CD4-positive, alpha-beta T cell treated with Interleukin-15 for 1 hour (primary cell): Measurements from ENCODE around the gene MBTD1.
"Not testable (repeated sequence)": the region's sequence is repeated elsewhere in the genome, so short reads cannot be mapped to it uniquely, and the experiment has no call there.

Experiments
- DNase-seq: peaks from one replicate; pipeline ENCODE4 v3.0.0-alpha.2; 2020

Gene MBTD1

DNA sequence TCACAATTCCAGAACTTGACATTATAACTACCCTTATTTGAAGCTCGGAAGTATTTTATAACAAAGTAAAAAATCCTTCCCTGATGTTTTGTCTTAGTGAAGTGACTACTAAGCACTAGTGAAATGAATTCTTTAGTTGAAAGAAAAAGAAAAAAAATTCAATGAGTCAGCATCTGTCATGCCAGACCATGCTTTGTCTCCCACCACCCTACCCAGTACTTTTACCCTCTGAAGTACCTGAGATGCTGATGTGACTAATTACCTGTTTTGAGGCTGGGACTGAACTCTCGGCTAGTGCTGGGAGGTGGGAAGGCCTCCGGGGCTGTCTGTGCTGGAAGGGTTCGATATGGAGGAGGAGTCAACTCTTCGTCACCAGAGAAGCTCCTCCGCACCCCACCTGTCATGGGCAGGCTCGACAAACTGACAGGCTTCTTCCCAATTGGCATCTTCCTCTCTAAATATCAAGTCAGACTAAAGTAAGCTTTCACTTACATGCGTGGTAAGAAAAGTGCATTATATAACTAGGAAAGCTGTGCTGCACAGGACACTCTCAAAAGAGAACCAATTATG lies 74.0 kb downstream of the MBTD1 start:
- no peak for DNase-seq

DNA sequence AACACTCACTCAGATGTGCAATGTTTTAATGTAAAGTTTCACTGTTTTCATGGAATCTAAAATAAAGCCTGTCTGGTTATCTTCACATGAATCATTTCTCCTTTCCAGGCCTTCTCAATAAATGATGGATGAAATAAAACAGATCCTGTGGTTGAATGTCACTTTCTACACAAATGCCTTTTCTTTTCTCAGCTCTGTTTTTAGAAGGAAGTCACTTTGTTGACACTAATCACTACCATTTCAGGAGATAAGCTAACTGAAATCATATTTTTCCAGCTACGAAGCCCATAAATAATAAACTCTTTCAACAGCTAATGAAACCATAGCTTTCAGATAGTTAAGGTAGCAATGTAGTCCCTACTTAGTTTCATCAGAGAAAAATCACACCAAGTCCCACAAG lies 75.7 kb downstream of the MBTD1 start:
- no peak for DNase-seq

DNA sequence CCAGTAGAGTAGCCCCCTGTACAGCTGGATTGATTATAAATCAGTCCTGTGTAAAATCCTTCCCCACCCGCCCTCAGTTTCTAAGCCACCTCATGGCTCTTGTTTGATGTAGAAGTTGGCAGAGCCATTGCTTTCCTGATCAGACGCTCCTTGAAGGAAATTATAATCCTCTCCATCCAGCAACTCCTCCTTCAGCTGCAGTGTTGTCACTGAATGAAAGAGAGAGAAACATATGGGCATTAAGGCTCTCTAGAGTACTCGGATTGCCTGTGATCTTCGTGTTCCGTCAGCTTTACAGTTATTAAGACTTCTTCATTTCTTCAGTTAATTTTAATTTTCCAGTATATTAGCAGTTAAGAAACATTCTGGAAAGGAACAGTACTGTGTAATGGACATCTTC lies 79.4 kb downstream of the MBTD1 start:
- DNase-seq, result no peak

DNA sequence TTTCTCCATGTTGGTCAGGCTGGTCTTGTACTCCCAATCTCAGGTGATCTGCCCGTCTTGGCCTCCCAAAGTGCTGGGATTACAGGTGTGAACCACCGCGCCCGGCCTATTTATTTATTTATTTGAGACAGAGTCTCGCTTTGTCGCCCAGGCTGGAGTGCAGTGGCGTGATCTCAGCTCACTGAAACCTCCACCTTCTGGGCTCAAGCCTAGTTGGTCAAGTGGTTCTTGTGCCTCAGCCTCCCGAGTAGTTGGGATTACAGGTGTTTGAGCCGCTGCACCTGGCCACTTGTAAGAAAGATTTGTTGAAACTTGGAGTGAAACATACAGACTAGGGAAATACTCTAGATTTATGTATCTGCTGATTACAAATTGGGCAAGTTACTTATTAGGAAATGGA lies 87.8 kb downstream of the MBTD1 start:
- not testable (repeated sequence) for DNase-seq

DNA sequence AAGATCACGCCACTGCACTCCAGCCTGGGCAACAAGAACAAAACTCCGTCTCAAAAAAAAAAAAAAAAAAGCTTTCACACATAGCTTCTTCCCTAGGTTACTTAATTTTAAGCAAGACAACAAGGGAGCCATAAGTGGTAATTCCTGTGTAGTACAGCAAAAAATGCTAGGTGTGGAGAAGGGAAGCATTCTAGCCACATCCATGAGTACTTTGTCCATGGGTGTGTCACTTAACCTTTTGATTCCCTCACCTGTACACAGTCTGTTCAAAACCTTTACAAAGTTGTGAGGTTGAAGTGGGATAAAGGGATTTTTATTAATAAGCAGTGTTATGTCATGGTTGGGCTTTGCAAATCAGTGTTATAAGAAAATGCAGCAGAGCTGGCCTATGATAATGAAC lies 89.1 kb downstream of the MBTD1 start:
- DNase-seq, result no peak

DNA sequence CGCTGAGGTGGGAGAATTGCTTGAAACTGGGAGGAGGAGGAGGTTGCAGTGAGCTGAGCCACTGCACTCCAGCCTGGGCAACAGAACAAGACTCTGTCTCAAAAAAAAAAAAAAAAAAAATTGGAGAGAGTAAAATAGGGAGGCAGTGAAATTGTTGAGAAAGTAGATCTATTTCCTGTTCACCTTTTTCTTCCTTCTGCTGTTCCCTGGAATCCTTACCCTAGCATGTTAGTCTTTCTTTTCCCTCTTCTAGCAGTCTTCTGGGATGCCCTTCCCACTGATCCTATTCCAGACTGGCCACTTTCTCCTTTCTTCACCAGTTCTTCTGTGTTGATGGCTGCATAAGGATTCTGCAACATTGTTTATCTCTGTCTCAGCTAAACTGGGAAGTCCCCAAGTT lies 90.5 kb downstream of the MBTD1 start:
- no peak for DNase-seq

DNA sequence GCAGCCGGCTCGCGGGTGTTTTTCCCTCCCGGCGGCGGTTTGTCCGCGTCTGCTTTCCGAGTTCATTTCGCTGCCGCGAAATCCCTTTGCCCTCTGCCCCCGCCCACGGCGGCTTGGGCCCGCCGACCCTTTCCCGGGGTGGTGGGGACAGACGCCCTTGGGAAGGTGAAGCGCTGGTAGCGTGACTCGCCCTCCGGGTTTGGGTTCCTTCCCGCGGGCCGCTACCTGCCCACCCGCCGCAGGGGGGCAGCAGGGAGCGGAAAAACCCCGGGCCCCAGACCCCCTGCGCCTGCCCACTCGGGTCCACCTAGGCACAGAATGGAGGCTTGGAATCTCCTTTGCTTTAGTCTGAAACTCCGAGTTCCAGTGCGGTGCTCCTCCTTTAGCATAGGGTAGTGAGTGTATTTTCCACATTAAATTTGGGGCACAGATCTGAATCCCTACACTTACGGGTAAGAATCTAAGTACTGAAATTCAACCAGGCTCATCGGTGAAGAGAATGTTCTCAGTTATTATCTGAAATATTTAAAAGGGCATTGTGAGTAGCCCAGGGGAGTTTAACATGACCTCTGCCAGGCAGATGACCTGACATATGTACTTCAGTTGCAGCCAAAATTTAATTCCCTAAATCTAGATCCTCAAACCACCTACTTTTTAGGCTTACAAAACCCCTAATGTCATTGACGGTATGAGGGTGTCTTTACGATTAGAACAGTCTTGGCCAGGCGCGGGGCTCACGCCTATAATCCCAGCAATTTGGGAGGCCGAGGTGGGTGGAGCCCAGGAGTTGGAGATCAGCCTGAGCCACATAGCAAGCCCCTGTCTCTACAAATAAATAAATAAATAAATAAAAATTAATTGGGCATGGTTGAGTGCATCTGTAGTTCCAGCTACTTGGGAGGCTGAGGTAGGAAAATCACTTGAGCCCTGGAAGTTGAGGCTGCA lies 92.6 kb downstream of the MBTD1 start:
- peak; percentile 45 for DNase-seq

DNA sequence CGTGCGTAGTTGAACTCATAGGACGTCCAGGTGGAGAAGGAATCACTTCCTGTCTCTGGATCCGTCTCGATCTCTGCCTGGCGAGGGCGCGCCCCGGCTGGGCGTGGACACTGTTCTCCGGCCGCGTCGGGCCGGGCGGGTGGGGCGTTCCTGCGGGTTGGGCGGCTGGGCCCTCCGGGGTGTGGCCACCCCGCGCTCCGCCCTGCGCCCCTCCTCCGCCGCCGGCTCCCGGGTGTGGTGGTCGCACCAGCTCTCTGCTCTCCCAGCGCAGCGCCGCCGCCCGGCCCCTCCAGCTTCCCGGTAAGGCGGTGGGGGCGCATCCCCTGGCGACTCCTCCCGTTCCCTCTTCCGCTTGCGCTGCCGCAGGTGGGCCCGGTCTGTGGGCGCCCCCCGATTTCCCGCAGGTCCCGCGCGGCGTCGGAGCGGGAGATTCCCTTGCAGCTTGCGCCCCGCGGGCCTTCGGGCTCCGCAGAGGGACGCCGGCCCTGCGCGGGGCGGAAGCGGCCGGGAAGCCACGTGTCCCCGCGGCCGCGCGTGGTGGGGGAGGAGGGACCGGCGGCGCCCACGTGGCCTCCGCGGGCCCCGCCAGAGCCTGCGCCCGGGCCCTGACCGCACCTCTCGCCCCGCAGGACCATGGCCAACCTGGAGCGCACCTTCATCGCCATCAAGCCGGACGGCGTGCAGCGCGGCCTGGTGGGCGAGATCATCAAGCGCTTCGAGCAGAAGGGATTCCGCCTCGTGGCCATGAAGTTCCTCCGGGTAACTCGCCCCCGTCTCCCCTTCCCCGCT lies 93.5 kb downstream of the MBTD1 start, which contains the start of gene NME2:
Gene NME2 (plus strand): TSS at position 214 of the 789 bp plus-strand sequence. CDS start 420 bp downstream, at position 634.
- peak; percentile 63 for DNase-seq

DNA sequence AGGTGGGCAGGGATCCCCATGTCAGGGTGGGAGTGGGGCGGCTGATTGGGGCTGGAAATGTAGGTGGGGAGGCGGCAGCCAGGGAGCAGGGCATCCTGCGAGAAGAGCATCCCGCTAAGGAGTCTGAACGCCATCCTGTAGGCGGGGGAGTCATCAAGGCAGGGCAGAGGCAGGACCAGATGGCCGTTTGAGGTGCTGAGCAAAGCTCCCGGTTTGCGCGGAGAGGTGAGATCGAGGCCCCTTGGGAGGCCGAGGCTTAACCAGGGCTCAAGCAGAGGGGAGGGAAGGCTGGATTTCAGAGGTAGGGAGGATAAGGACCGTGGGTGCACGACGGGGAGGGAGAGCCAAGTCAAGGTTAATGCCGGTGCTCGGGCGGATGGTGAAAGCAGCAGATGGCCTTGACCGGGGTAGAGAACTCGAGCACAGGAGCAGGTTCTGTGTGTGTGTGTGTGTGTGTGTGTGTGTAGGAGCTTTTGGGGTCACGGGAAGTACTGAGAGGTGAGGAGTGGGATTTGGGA lies 94.1 kb downstream of the MBTD1 start:
- no peak for DNase-seq

DNA sequence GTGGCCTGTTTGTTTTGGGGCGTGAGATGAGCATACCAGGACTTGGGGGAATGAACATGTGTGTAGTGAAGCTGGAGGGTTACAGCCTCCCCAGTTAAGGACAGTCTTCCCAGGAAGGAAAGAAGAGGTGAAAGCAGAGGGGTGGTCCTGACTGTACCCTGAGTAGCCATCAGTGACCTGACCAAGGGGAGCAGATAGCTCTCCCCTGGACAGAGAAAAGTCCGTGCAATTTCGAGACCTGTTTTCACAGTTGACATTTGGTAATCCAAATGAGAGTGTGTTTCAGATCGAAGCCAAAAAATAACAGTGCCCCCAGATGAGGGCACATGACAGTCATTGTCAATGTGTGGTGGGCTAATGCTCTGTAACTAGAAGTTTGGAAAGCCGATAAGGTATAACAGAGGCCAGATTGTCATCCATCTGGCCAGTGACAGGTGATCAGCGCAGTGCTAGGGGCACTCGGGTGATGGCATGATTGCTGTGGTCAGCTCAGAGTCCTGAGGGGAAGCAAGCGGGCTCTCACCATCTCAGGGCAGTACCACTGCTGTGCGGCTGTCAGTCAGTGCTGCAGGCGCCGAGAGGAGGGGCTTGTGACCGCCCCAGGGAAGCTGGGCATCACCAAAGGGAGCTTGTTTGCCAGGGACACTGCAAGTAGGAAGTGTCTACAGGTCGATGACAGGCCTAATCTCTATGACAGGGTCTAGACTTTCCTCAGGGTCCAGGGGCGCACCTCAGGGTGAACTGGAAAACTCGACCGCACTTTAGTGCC lies 94.8 kb downstream of the MBTD1 start:
- no peak for DNase-seq

DNA sequence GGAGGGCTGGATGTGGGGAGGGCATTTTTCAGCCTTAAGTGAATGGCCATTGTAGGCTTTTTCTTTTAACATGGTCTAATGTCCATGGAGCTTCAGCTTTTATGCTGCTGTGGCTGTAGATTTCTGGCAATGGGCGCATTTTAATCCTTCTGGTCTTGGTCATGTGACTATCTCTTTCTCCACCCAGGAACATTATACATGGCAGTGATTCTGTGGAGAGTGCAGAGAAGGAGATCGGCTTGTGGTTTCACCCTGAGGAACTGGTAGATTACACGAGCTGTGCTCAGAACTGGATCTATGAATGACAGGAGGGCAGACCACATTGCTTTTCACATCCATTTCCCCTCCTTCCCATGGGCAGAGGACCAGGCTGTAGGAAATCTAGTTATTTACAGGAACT lies 98.3 kb downstream of the MBTD1 start:
- DNase-seq, result no peak

DNA sequence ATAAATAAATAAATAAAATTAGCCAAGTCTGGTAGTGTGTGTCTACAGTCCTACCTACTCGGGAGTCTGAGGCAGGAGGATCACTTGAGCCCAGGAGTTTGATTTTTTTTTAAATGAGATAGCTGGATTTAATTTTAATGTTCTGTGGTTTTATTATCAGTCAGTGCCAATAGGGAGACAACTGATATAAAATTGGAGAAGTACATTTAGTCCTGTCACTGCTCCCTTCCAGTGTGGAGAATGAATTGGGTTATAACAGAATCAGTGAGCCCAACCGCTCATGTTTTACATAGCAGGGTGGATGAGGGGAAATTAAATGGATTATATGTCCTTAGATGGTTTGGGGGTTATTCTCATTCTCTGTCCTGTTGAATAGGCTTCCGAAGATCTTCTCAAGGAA lies 100.2 kb downstream of the MBTD1 start:
- no peak for DNase-seq

DNA sequence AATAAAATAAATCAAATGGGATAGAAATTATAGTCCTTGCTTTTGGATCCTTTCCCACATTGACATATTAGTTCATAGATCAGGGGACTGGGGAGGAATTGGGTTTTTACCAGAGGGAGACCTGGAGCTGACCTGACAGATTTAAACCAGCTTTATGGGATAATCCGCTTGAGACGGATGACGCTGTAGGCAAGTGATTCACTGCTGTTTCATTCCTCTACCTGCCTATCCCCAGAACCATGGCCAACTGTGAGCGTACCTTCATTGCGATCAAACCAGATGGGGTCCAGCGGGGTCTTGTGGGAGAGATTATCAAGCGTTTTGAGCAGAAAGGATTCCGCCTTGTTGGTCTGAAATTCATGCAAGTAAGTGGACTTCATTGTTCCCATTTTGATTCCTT lies 104.4 kb downstream of the MBTD1 start:
- DNase-seq, result no peak

DNA sequence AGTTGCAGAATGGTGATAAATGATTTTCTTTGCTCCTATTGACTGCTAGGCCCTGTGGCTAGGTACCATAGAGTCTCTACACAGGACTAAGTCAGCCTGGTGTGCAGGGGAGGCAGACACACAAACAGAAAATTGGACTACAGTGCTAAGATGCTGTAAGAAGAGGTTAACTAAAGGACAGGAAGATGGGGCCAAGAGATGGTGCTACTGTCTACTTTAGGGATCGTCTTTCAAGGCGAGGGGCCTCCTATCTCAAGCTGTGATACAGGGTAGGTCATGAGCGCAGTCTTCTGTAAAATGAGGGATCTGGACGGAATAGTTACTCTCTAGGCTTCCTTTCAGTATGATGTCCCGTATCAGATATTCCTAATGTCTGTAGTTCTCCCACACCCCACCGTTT lies 105.7 kb downstream of the MBTD1 start:
- no peak for DNase-seq

DNA sequence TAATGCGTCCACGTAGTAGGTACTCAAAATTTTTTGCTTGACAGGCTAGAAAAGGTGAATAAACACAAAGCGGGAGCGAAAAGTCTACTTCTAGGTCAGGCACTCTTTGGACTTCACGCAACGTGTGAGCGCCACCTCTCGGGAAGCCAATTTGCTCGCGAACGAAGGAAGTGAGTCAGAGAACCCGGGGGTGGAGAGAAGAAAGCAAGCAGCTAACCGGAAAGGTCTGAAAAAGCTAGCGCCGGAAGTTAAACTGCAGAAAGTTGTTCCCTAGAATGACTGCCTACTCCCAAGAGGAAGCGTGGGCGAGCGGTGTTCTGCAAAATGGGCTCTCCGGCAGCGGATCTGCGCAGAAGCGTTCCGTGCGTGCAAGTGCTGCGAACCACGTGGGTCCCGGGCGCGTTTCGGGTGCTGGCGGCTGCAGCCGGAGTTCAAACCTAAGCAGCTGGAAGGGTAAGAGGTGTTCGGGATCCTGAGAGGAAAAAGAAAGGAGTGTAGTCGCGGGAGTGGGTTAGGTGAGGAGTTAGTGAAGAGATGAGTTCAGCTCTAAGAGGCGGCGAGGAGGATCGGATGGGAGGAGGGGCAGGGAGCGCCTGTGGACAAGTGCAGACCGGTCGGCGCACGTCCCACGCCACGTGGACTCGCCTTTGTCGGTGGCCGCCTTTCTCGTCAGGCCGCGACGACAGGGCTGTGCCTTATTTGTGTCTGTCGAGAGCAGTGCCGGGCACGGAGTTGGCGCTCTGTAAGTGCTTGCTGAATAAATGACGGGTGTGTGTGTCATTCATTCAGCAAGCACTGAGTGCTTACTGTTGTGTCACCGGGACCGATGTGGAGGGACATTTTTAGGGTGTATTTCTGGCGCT lies 106.4 kb downstream of the MBTD1 start, which contains the start of gene NME1:
Gene NME1 (plus strand): TSS at position 350 of the 863 bp plus-strand sequence. CDS start 2,096 bp downstream, outside the sequence.
- peak; percentile 97 for DNase-seq

DNA sequence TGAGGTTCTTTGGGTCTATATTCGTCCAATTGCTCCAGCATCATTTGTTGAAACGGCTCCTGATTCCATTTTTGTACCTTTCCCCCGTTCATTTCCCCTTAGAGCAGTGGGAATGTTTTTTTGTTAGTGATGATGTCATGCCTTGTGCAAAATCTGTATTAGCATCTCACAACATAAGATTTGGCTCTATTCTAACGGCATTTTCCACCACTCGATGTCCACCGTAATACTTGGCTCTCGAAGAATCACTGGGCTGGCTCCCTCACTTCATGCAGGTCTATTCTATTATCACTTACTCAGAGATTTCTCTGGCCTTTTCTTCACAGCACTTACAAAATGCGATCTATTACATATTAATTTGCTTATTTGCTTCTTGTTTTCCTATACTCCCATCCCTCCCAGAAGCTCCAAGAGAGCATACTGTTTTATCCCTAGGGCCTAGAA lies 107.1 kb downstream of the MBTD1 start:
- DNase-seq, result no peak

DNA sequence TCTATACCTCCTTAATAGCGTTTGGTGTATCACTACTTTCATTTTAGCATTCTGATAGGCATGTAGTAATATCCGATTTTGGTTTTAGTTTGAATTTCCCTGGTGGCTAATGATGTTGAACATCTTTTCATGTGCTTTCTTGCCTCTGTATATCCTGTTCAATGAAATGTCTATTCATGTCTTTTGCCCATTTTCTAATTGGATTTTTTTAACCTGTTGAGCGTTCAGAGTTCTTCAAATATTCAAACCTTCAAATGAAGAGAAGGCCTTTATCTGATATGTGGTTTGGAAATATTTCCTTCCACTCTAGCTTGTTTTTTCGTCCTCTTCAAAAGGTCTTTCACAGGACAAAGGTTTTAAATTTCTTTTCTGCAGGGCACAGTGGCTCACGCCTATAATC lies 108.9 kb downstream of the MBTD1 start:
- no peak for DNase-seq

DNA sequence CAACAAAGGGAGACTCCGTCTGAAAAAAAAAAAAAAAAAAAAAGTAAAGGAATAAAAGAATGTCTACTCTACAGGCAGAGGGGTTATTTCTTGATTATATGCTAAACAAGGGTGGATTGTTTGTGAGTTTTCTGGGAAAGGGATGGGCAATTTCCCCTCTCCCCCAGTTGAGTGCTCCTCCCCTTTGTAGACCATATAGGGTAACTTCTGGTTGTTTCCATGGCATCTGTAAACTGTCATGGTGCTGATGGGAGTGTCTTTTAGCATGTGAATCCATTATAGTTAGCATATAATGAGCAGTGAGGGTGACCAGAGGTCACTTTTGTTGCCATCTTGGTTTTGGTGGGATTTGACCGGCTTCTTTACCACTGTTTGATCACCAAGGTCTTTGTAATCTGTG lies 110.7 kb downstream of the MBTD1 start:
- DNase-seq, result no peak

DNA sequence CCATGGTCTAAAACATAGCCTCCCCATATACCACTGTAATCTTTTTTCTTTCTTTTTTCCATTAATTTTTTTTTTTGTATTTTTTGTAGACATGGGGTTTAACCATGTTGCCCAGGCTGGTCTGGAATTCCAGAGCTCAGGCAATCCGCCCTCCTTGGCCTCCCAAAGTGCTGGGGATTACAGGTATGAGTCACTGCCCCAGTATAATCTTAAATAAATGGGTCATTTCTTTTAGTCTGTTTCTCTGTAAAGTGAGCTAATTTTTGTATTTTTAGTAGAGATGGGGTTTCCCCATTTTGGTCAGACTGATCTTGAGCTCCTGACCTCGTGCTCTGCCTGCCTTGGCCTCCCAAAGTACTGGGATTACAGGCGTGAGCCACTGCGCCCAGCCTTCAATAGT lies 112.2 kb downstream of the MBTD1 start:
- DNase-seq, result no peak

DNA sequence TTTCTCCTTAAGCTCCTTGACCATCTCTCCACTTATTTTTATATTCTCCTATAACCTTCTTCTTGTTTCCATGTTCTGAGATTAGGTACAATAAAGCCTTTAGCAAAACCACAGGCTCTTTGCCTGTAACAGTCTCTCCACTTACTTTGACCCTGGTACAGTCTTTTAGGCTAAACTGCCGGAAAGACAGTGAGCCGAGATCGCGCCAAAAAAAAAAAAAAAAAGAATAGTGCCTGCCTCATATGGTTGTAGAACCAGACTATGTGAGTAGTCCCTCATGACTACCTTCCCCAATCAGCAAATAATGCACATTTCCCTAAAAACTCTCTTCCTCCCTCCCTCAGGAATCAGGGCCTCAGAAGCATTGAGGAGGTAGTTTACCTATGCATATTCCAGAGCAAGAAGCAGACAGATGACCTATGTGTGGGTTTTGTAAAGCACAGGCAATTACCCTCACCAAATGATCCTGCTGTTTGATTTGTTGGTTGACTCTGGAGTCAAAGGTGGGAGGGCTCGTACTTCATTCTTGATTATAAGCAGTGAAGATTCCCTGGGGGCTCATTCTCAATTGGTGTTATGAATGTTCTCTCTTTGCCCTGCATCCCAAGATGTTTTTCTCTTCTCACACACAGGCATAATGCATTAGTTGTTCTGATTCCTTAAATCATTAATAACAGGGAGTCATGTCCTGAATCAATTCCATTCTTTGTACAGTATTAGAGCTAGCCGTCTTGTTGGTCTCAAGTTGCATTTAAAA lies 115.4 kb downstream of the MBTD1 start:
- DNase-seq, result no peak

DNA sequence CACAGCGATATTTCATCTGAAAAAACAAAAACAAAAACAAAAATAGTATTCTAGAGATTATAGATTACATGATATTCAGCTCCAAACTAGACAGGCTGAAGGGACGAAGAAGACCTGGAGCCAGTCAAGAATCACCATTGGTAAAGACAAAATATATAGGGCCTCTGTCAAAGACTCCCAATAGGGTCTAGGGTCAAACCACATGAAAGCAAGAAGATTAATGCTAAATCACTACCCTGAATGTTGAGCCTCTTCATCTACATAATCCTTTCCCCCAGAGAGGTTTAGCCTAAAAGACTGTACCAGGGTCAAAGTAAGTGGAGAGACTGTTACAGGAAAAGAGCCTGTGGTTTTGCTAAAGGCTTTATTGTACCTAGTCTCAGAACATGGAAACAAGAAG lies 117.3 kb downstream of the MBTD1 start:
- DNase-seq, result no peak
